GM21529 (cell line): ENCODE results near the gene TBC1D16.
"Not testable (repeated sequence)": the region's sequence is repeated elsewhere in the genome, so short reads cannot be mapped to it uniquely, and the experiment has no call there.

ENCODE experiments used
- ATAC-seq: cut with Tn5 transposase; IDR thresholded peaks from one replicate; pipeline ENCODE4 v1.9.1; 2021; ENCODE audit not compliant: unreplicated experiment

Gene TBC1D16

DNA sequence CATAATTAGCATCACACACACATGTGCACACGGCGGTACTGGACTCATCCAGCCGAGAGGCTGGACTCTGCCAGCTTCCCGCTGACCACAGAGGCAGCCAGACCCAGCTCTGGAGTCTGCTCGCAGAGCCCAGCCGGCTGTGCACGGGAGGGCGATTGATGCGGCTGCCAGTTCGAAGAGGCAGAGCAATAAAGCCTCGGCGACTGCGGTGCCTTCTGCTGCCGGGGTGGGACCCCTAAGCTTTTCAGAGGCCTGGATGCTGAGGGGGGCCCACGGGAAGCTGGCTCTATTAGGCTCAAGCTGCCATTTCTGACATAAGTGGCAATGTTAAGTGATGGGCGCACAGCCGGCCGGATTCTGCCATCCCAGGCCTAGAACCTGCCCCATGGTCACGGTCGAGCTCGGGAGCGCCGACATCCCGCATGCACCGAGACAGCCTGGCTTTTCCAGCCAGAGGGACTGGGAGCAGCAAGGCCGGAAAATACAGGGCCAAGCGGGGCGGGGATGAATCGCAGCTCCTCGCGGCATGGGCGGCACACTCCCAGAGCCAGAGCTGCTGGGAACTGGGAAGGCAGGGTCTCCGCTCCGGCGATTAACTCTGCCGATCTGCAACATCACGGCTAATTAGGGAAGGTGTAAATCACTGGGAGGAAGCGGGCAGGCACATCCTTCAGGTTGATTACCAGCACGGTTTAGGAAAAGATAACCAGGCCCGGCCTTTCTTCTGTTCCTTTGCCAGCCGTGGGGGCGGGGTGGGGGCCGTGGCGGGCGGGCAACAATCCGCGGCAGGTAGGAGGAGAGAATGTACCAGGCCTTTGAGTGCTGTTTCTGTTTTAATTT lies 57.7 kb downstream of the TBC1D16 start:
- ATAC-seq: no peak

DNA sequence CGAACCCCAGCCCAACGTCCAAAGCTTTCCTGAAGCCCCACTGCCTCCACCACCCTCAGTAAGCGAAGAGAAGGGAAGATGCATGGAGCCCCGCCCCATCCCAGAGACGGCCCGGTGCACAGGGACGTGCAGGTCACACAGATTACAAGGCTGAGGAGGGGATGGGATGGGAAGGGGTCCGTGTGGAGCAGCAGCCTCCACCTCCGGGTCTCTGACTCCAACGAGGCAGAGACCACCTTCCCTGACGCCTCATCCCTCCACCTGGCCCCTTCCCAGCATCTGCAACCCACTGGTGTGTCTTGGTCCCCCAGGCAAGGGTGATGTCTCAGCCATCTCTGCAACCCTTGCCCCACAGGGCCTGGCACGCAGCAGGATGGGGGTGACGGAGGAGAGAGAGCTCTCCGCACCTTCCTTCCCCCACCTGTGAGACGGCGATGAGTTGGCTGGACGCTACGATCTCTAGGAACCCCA lies 58.5 kb downstream of the TBC1D16 start:
- no peak for ATAC-seq

DNA sequence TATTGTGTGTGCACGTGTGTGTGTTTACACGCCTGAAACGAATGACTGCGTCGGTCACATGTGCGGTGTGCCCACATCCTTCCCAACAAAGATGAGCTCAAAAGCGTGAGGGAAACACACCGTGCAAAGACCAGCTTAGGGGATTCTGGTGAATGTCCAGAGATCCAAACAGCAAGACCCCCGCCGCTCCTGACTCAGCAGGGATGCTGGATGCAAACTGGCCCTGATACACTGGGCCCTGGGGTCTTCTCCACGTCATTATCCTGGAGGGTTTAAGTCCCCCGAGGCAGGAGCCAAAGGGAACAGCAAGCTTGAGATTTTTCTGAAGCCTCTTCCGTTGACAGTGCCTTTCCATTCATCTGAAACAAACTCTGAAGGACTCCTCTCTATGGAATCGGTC lies 59.2 kb downstream of the TBC1D16 start:
- no peak for ATAC-seq

DNA sequence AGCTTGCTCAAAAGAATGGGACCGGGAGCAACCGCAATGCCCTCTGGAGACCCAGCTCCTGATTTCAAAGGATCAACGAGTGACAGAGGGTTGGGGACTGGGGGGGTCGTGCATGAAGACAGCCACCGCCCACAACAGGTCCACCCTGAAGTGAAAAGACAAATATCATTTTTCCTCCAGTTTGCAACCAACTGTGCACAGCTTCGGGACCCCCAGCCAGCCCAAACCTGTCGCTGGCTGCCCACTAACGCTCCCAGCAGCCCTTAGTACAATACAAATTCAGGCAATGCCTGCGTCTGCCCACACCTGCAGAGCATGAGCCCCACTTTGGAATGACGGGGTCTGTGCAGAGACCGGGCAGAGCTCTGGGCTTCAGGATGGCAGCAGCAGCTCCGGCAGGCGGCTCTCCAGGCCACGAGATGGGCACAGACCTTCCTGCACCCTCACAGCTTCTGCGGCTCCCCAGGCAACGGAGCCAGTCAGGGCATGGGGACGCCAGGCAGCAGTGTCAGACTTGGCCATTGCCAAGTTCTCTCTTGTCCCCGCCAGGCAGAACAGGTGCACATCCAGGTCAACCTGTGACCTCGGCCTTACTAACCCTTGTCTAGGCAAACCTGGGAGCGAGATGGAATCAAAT lies 60.1 kb downstream of the TBC1D16 start:
- no peak for ATAC-seq

DNA sequence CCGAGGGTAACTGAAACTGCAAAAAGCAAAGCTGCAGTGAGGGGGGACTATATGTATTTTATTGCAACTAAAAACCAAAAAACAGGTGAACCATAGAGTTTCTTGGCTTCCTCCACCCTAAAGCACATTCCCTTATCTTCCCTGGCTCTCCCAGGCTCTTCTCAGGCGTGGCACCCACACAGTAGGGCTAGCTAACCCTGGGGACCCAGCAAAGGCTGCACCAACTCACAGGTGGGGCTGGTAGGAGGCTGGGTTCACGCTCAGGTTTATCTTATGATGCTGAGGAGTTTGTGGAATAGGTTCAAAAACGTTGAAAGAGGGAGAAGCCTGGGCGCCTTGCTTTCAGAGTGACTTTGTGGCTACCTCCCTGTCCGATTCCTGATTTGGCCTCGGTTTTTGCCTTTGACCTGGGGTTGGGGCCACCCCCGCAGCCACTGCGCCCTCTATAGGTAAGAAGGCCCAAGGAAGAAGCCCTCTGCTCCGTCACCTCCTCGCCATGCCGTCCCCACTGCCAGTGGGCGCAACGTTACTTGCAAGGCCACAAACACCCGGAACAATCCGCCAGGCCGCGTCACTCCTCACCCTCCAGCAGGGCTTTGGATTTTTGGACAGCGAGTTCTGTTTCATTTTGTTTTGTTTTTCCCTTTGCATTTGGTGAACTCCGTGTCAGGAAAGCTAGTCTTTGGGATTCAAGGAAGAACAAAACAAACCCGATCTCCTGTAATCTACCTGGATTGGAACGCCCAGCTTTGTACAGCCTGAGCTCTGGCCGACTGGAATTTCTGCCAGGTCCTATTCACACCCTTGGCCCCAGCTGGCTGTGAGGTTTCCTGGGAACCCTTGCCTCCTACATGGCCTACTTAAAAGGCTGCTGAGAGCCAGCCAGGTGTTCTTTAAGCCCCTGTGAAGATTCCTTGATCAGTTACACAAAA lies 60.8 kb downstream of the TBC1D16 start:
- no peak for ATAC-seq

DNA sequence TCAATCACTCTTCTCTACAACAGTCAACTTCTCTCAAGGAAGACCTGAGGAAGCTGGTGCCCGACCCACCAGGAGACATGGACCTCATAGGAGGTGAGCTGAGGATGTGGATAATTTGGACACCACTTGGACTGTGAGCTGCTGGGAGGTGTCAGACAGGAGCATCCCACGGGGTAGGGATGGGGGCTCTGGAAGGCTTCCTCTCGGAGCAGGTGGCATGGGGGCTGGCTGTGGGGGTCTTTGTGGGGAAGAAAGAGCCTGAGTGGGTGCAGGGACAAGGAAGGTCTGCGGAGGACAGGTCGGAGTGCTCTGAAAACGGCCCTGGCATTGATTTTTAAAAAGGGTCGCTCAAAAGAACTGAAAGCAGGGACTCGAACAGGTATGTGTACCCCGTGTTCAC lies 64.0 kb downstream of the TBC1D16 start:
- ATAC-seq: no peak

DNA sequence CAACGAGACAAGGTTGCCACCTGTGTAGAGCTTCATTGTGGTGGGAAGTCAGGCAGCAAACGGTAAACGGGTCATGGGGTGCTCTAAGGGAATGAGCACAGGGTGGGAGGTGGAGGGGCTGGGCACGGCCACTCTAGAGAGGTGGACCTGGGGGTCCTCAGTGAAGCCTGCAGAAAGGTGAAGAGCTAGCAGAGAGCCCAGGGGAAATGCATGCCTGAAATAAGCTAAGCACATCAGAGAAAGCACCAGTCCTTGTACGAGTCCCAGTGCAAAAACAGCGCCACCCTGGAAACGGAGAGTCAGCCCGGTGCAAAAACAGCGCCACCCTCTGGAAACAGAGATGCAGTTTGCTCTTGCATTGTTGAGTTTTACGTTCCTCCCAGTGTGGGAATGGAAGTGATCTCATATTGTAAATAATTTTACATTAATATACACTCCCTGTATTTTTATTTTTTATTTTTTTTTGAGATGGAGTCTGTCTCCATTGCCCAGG lies 65.0 kb downstream of the TBC1D16 start:
- no peak for ATAC-seq

DNA sequence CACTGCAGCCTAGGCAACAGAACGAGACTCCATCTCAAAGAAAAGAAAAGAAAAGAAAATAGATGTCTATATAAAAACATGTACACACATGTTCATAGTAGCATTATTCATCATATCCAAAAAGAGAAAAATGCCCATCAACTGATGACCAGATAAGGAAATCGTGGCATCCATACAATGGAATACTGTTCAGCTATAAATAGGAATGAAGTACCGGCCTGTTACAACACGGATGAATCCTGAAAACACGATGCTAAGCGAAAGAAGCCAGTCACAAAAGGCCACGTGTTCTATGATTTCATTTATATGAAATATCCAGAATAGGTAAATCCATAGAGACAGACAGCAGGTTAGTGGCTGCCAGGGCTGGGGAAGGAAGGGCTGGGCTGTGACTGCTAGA lies 65.8 kb downstream of the TBC1D16 start:
- ATAC-seq: no peak

DNA sequence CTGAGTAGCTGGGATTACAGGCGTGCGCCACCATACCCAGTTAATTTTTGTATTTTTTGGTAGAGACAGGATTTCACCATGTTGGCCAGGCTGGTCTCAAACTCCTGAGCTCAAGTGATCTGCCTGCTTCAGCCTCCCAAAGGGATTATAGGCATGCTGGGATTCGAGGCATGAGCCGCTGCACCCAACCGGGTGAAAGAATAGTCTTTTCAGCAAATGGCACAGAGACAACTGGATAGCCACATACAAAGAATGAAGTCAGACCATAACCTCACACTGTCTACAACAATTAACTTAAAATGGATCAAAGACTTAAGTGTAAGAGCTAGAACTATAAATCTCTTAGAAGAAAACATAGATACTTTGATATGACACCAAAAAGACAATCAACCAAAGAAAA lies 67.6 kb downstream of the TBC1D16 start:
- ATAC-seq: no peak

DNA sequence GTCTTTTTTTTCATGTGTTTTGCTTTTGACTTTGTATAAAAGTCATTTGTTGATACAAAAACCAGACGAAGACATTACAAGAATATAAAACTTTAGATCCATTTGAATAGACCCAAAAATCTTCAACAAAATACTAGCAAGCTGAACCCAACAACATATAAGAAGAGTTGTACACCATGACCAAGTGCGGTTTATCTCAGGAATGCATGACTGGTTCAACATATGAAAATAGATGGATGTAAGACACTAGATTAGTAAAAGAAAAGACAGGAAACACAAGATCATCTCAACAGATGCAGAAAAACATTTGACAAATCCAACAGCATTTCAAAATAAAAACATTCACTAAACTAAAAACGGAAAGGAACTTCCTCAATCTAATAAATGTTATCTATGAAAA lies 69.0 kb downstream of the TBC1D16 start:
- ATAC-seq: no peak

DNA sequence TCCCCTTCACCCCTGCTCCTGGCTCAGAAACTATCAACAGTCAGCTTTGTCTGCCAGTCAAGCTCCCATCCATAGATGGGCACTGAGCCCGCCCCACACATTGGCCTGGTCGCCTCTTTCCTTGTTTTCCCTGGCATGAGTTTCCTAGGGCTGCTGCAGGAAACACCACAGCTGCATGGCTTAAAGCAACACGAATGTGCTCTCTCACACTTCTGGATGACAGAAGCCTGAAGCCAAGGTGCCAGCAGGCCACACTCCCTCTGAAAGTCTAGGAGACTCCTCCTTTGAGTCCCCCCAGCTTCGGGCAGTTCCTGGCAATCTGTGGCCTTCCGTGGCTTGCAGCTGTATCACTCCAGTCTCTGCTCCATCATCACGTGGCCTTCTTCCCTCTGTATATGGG lies 69.9 kb downstream of the TBC1D16 start:
- no peak for ATAC-seq

DNA sequence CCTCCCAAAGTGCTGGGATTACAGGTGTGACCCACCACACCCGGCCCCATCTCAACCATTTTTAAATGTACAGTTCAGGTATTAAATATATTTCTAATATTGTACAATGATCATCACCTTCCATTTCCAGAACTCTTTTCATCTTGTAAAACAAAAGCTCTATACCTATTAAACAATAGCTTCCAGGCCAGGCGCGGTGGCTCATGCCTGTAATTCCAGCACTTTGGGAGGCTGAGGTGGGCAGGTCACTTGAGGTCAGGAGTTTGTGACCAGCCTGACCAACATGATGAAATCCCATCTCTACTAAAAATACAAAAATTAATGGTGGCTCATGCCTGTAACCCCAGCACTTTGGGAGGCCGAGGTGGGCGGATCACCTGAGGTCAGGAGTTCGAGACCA lies 73.2 kb downstream of the TBC1D16 start:
- ATAC-seq: not testable (repeated sequence)

DNA sequence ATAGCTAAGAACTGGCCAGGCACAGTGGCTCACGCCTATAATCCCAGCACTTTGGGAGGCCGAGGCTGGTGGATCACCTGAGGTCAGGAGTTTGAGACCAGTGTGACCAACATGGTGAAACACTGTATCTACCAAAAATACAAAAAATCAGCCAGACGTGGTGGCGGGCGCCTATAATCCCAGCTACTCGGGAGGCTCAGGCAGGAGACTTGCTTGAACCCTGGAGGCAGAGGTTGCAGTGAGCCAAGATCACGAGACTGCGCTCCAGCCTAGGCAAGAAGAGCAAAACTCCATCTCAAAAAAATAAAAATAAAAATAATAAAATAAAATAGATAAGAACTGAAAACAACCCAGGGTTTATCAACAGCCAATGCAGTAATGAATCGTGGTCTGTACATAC lies 74.1 kb downstream of the TBC1D16 start:
- ATAC-seq: not testable (repeated sequence)

DNA sequence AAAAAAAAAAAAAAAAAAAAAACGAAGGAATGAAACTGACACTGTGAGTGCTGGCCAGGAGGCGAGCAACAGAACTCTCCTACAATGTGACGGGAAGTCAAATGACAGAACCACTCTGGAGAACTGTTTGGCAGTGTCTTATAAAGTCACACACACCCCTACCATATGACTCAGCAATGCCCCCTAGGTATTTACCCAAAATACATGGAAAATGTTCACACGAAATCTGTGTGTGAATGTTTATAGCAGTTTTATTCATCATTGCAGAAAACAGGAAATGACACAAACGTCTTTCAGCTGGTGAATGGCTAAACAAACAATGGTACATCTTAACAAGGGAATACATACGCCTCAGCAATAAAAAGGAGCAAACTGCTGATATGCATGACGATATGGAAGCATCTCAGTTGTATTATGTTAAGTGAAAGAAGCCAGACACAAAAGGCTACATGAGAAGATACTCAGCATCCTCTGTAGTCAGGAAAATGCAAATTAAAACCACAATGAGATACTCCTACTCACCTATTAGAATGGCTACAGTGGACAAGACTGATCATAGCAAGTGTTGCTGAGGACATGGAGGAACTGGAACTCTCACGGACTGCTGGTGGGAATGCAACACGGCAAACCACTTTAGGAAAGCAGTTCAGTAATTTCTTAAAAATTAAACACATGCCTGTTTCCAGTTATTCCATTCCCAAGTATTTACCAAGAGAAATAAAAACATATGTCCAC lies 74.7 kb downstream of the TBC1D16 start:
- ATAC-seq: no peak

DNA sequence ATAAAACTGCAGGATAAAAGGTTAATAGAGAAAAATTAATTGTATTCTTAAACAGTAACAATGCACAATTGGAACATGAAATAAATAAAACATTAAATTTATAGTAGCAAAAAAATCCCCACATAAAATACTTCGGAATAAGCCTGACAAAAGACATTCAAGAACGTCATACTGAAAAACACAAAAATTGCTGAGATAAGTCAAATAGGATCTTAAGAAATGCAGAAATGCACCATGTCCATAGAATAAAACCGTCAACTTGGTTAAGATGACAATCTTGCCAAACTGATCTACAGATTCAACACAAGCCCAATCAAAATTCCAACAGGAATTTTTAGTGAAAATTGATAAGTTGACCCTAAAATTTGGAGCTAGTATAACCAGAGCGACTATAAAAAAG lies 76.6 kb downstream of the TBC1D16 start:
- ATAC-seq: no peak

DNA sequence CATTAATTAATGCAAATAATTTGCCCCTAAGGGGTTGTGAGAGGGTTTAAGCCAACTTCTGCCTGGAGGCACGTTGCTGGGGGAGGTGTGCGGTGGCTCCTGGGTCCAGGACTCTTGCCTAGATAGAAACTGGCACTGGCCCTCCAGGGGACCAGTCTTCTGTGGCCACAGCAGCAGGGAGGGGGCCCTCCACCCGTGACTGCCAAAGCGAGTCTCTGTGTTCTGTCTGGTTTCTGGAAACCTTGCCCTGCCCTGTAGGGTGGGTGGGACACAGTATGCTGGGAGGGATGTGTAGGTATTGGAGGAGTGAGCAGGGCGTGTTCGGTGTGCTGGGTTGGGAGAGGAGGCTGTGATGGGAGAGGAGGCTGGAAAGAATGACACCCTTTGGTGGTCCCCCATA lies 78.8 kb downstream of the TBC1D16 start:
- ATAC-seq: no peak

DNA sequence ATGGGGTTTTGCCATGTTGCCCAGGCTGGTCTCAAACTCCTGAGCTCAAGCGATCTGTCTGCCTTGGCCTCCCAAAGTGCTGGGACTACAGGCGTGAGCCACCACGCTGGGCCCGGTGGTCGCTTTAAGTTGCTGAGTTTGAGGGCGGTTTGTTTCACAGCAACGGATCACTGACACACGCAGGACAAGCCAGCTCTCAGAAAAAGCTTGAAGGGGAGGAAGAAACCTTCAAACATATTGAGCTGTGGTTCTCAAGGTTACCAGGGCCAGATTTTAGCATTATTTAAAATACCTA lies 79.3 kb downstream of the TBC1D16 start:
- ATAC-seq: not testable (repeated sequence)

DNA sequence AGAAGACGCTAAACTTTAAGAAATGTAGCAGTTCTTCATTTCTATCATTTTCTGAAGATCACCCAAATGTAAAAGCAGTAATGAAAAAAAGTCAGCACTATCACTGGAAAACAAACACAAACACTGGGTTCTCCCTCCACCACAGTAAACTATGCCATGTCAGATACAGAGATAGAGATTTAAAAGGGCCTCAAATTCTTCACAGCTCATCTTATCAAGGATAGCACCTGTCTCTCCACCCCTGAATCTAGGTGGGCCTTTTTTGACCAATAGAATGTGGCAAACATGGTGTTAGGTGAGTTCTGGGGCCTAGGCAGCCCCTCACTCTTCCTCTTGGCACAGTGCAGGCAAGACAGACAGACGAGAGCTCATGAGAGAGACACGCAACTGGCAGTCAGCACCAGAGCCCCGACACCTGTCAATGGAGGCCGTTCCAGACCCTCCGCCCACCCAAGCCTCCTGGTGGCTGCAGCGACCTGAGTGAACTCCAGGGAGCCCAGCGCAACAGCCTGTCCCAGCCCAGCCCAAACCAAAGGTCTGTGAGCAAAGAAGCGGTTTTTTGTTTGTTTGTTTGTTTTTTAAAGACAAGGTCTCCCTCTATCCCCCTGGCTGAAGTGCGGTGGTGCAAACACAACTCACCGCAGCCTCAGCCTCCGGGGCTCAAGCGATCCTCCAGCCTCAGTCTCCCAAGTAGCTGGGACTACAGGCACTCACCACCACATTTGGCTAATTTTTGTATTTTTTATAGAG lies 79.8 kb downstream of the TBC1D16 start:
- no peak for ATAC-seq

DNA sequence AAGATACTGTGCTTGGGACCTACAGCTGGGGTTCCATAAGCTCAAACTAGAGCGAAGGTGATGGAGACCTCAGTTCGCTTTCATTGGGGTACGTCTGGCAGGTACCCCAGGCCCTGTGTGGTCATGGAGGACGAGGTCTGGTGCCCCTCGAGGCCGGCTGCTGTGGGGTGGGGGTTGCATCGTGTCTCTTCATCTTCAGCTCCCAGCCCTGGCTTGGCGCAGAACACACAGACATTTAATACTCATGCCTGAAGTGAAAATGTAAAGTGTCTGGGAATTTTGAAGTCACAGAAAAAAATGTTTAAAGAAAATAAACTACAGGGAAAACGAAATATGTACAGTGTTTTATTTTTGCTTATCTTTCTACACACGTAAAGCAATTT lies 80.5 kb downstream of the TBC1D16 start:
- no peak for ATAC-seq
